ENCODE results near the gene CDC14B.

GRCh38 chr9:96553070-96553469, 66.6 kb downstream of the CDC14B start:
- TF ChIP-seq CTCF (IDR thresholded peaks at IDR 0.05) (no peak), POLR2A (IDR thresholded peaks at IDR 0.05) (no peak)
